Tibial nerve (tissue), 4 donors: ENCODE measurements around the gene P2RX6. TPM values are rescaled to one million over a fixed set of nuclear protein-coding genes. Genes with fewer than 3 reads are reported as not detected.

ENCODE experiments used
- DNase-seq, 2 donors: peaks; one replicate each; pipeline ENCODE4 v3.0.0-alpha.2; 2019; ENCODE audit warnings: low spot score in 2 of 2
- H3K27ac ChIP-seq, 4 donors: fragments of 200-600 bp; sonication (generic) in 3 of 4; one replicate each; pipeline ENCODE4 v1.5.1; 2017 to 2019; ENCODE audit warnings: mild to moderate bottlenecking in 1 of 4
- H3K27me3 ChIP-seq, 2 donors: fragments of 200-600 bp; sonication (generic) in 1 of 2; one replicate each; pipeline versions ENCODE4 v1.5.1 to v1.6.0; 2017 to 2019
- H3K36me3 ChIP-seq, 3 donors: fragments of 200-600 bp; sonication (generic); one replicate each; pipeline ENCODE4 v1.5.1; 2018 to 2019
- H3K4me1 ChIP-seq, 4 donors: fragments of 200-600 bp; sonication (generic) in 3 of 4; one replicate each; pipeline ENCODE4 v1.5.1; 2017 to 2019
- H3K4me3 ChIP-seq, 4 donors: fragments of 200-600 bp; sonication (generic) in 3 of 4; one replicate each; pipeline ENCODE4 v1.5.1; 2017 to 2019; ENCODE audit warnings: mild to moderate bottlenecking in 1 of 4, moderate library complexity in 1 of 4
- H3K9me3 ChIP-seq, 4 donors: fragments of 200-600 bp; sonication (generic) in 3 of 4; one replicate each; pipeline ENCODE4 v1.5.1; 2017 to 2019
- CTCF ChIP-seq, 5 experiments: fragments of 200-600 bp in 3 of 5; fragments of 450-650 bp in 2 of 5; sonication (generic) in 3 of 5; IDR thresholded peaks; one replicate each; pipeline ENCODE4 v1.5.1; 2016 to 2019; ENCODE audit warnings: antibody characterized with exemption in 5 of 5, mild to moderate bottlenecking in 3 of 5, moderate library complexity in 2 of 5
- EP300 ChIP-seq, 2 donors: sonication (generic); formaldehyde crosslinking; IDR thresholded peaks; one replicate each; pipeline ENCODE4 v1.6.1; 2017; ENCODE audit warnings: antibody characterized with exemption in 2 of 2, mild to moderate bottlenecking in 1 of 2
- POLR2A ChIP-seq, 2 donors: fragments of 450-650 bp; IDR thresholded peaks; one replicate each; pipeline ENCODE4 v1.6.1; 2017; ENCODE audit warnings: antibody characterized with exemption in 2 of 2, mild to moderate bottlenecking in 2 of 2, moderate library complexity in 2 of 2
- WGBS, 2 donors: methylation state at CpG; one replicate each; pipeline ENCODE4 v1.1.5; 2018; 5-methylcytosine and 5-hydroxymethylcytosine counted together
- total RNA-seq, 4 donors: library from RNA; depleted of rRNA; stranded (reverse); fragments of >200 nt; gene quantifications; one replicate each; pipeline ENCODE4 v1.1.0, GENCODE V29; 2016

P2RX6 gene
- total RNA-seq, 4 donors from 2014 or later: 0.63 to 3.3 (median 0.78) TPM

DNA sequence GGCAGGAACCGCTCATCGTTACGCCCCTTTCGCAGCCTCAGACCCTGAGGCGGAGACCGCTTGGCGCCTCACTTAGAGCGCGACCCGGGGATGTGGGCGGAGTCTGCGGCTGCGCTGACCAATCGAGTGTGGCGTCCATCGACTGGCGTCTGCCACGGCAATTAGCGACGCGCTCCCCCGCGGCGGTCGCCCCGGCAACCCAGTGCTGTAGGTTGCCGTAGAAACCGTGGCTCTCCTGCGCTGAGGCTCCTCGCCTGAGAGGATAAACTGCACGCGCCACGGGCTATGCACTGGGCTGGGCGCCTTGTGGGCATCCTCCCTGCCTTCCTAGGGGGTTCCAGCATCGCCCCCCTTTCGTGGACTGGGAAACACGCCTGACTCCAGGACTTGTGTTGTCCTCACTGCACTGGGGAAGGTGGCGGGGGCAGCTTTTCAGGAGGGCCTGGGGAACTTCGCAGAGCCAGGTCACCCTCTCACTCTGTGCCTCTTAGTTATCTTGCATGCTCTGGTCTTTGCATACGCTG, 701 bp upstream of the P2RX6 start:
- TF ChIP-seq EP300 (IDR thresholded peaks at IDR 0.05) (no peak), CTCF (IDR thresholded peaks at IDR 0.05) (no peak), POLR2A (IDR thresholded peaks at IDR 0.05) (no peak)
- no peaks in the 10 kb centered on the region for H3K36me3 ChIP-seq
- DNase-seq: peak; percentile 54 to 57
- H3K27ac ChIP-seq: peak overlapping the region; percentile 41 to 86 (median 78)
- peak overlapping the region; percentile 27 to 63 (median 49) for H3K4me3 ChIP-seq
- no peaks in the 10 kb centered on the region for H3K9me3 ChIP-seq
- no peaks in the 10 kb centered on the region for H3K27me3 ChIP-seq
- H3K4me1 ChIP-seq: peaks cover 0 to 26% (median 21%) of the 10 kb centered on the region in 4 donors
- 1% methylated on average over 35 to 38 of the region's 40 CpGs for WGBS, 2 donors

GRCh38 chr22:21015466-21016006, 571 bp downstream of the P2RX6 start:
- TF ChIP-seq EP300 (IDR thresholded peaks at IDR 0.05): no peak
- TF ChIP-seq POLR2A (IDR thresholded peaks at IDR 0.05): no peak
- TF ChIP-seq CTCF (IDR thresholded peaks at IDR 0.05): no peak
- Histone ChIP-seq H3K4me3 (no peak overlapping the region), H3K27me3 (no peaks in the 10 kb centered on the region), H3K4me1 (peaks cover 0 to 26% (median 21%) of the 10 kb centered on the region in 4 donors), H3K36me3 (no peaks in the 10 kb centered on the region), H3K27ac (peak overlapping the region in 3 of 4 donors; percentile 75 to 86 (median 82)), H3K9me3 (no peaks in the 10 kb centered on the region)
- 40 to 43% methylated on average over 10 of the region's 10 CpGs for WGBS, 2 donors
- no peak for DNase-seq

DNA sequence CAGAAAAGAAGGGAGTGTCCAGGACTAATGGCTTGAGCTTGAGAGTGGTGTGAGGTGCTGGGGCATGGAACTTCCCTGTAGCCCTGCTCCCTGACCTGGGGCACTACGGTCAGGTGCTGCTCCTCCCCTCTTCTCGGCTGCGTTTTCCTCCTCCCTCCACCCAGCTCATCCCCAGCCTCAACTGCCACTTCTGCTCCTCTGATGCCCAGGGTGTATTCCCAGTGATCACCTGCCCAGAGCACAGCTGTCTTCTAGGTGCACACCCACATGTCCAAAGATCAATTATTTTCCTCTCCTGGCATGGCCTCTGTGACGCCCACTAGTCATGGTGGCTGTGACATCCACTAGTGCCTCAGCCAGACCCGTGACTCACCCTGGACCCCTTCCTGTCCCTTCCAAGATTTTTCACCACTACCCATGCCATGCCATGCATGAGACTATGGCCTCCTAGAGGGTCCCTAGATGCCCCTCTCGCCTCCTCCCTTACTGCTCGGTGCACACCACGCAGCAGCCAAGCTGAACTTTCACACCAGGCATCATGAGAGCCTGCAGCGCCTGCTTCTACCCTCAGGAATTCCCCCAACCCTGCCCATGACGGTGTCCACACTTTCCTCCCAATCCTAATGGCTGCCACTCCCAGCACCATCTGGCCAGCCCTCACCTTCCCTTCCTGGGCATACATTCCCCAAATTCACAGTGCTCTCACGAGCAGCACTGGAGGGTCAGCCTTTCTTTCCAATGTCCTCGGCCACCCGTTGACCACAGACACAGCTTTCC, 1.9 kb downstream of the P2RX6 start:
- WGBS, 2 donors: 87 to 88% methylated on average over 13 of the region's 13 CpGs
- TF ChIP-seq EP300 (IDR thresholded peaks at IDR 0.05): no peak
- no peak for TF ChIP-seq POLR2A (IDR thresholded peaks at IDR 0.05)
- TF ChIP-seq CTCF (IDR thresholded peaks at IDR 0.05): no peak

GRCh38 chr22:21018314-21018713, 3.3 kb downstream of the P2RX6 start:
- WGBS, 2 donors: 93% methylated on average over 4 of the region's 4 CpGs
- Histone ChIP-seq H3K27ac (no peak overlapping the region), H3K4me3 (no peak overlapping the region), H3K4me1 (peaks cover 0 to 26% (median 21%) of the 10 kb centered on the region in 4 donors), H3K27me3 (no peaks in the 10 kb centered on the region), H3K9me3 (no peaks in the 10 kb centered on the region), H3K36me3 (no peaks in the 10 kb centered on the region)
- DNase-seq: no peak
- TF ChIP-seq POLR2A (IDR thresholded peaks at IDR 0.05) (no peak), EP300 (IDR thresholded peaks at IDR 0.05) (no peak), CTCF (IDR thresholded peaks at IDR 0.05) (no peak)

More for the DNA sequence above, 1.9 kb downstream of the P2RX6 start:
- Histone ChIP-seq H3K4me1 (peaks cover 0 to 26% (median 21%) of the 10 kb centered on the region in 4 donors), H3K4me3 (no peak overlapping the region), H3K27ac (no peak overlapping the region), H3K36me3 (no peaks in the 10 kb centered on the region), H3K27me3 (no peaks in the 10 kb centered on the region), H3K9me3 (no peaks in the 10 kb centered on the region)
- DNase-seq: no peak
